ENCODE results near the gene CCDC124.

Gene CCDC124

DNA sequence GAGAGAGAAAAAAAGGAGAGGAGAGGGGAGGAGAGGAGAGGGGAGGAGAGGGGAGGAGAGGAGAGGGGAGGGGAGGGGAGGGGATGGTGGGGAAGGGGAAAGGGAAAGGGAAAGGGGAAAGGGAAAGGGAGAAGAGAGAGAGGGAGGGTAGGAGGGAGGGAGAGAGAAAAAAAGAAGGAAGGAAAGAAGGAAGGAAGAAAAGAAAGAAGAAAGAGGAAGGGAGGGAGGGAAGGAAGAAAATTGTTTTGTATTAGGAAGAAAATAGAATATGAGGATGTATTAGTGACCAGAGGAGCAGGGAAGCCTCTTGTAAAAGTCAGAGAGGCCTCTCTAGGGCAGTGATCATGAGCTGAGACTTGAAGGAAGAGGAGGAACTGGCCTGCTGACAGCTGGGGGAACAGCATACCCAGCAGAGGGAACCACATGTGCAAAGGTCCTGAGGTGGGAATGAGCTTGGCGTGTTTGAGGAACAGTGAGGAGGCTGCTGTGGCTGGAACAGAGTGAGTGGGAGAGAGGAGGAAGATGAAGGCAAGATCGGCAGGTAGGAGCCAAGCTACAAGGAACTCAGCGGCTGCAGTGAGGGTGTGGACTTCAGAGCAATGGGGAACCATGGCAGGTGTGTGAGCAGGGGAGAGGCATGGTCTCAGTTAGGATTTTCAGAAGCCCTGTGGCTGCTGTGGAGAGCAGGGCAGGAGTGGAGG is 24.5 kb downstream of the CCDC124 start:
- Mint-ChIP-seq H3K36me3 (ENCODE audit: low read depth) (peaks cover 4% of the 10 kb centered on the region), H3K4me1 (peaks cover 6% of the 10 kb centered on the region), H3K27me3 (ENCODE audit: low read depth) (peaks cover 27% of the 10 kb centered on the region), H3K27ac (no peak overlapping the region), H3K4me3 (peak overlapping the region in 1 of 3 experiments; percentile 29), H3K9me3 (no peaks in the 10 kb centered on the region)
- TF ChIP-seq, protein P1, sequence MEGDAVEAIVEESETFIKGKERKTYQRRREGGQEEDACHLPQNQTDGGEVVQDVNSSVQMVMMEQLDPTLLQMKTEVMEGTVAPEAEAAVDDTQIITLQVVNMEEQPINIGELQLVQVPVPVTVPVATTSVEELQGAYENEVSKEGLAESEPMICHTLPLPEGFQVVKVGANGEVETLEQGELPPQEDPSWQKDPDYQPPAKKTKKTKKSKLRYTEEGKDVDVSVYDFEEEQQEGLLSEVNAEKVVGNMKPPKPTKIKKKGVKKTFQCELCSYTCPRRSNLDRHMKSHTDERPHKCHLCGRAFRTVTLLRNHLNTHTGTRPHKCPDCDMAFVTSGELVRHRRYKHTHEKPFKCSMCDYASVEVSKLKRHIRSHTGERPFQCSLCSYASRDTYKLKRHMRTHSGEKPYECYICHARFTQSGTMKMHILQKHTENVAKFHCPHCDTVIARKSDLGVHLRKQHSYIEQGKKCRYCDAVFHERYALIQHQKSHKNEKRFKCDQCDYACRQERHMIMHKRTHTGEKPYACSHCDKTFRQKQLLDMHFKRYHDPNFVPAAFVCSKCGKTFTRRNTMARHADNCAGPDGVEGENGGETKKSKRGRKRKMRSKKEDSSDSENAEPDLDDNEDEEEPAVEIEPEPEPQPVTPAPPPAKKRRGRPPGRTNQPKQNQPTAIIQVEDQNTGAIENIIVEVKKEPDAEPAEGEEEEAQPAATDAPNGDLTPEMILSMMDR (IDR thresholded peaks at IDR 0.05; ENCODE audit: unreplicated experiment in 3 of 3), result no peak

DNA sequence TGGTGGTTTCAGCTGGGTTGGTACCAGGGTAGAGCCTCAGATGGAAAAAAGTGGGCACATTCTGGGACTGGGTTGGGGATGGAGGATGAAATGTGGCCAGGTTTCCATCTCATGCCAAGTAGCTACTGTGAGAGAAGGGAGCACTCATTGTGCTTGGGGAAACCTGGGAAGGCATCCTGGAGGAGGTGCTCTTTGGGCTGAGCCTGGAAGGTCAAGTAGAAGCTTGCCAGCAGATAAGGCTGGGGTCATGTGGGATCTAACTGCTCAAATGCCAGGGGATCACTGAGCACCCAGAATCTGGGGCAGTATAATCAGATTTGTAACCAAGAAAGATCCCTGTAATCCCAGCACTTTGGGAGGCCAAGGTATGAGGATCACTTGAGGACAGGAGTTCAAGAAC is 25.1 kb downstream of the CCDC124 start:
- Mint-ChIP-seq H3K9me3 (no peaks in the 10 kb centered on the region), H3K4me1 (peaks cover 6% of the 10 kb centered on the region), H3K36me3 (ENCODE audit: low read depth) (peaks cover 4% of the 10 kb centered on the region), H3K27ac (no peak overlapping the region), H3K4me3 (no peak overlapping the region), H3K27me3 (ENCODE audit: low read depth) (peaks cover 26% of the 10 kb centered on the region)
- TF ChIP-seq, protein P1 (IDR thresholded peaks at IDR 0.05; ENCODE audit: unreplicated experiment in 3 of 3), result no peak

- Mint-ChIP-seq H3K4me1 (peaks cover 6% of the 10 kb centered on the region), H3K27ac (no peak overlapping the region), H3K36me3 (ENCODE audit: low read depth) (no peaks in the 10 kb centered on the region), H3K4me3 (peak overlapping the region in 2 of 3 experiments; percentile 32 to 56), H3K27me3 (ENCODE audit: low read depth) (peaks cover 38% of the 10 kb centered on the region), H3K9me3 (no peaks in the 10 kb centered on the region)
- TF ChIP-seq, protein P1 (IDR thresholded peaks at IDR 0.05; ENCODE audit: unreplicated experiment in 3 of 3), result no peak
Measured at GRCh38 chr19:17963936-17964691, 31.3 kb downstream of the CCDC124 start.

DNA sequence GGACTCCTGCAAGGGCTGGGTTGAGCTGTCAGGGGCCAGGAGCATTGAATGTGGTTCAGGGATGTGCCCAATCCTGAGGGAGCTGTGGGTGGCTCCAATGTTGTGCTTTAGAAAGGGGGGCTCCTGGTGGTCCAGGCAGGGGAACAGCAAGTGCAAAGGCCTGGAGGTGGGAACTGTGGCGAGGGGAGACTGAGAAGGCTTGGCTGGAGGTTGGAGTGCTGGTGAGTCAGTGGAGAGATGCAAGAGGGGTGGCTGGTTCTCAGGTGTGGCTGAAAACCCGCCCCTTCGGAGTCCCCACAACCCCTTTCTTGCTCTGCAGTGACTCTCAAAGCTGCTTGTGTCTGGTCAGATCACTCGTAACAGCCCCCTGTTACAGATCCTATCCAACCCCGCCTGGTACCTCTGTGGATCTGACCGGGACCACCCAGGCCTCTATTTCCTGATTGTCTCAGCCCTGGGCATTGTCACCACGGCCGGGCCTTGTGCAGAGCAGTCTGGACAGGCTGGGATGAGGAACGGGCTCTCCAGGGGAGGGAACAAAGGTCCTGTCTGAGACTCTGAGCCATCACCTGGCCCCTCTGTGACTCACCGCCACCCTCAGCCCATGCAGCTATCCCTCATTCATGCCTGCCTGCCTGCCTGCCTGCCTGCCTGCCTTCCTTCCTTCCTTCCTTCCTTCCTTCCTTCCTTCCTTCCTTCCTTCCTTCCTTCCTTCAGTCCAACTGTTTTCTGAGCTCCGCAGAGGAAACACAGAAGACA is 32.7 kb downstream of the CCDC124 start:
- H3K4me3 Mint-ChIP-seq, result peak overlapping the region; percentile 81 to 85 (median 85)
- peaks cover 6% of the 10 kb centered on the region for H3K4me1 Mint-ChIP-seq
- peak overlapping the region in 2 of 3 experiments; percentile 25 to 44 for H3K27ac Mint-ChIP-seq
- no peaks in the 10 kb centered on the region for H3K36me3 Mint-ChIP-seq (ENCODE audit: low read depth)
- TF ChIP-seq, protein P1 (IDR thresholded peaks at IDR 0.05; ENCODE audit: unreplicated experiment in 3 of 3), result no peak
- no peaks in the 10 kb centered on the region for H3K9me3 Mint-ChIP-seq
- H3K27me3 Mint-ChIP-seq (ENCODE audit: low read depth), result peaks cover 38% of the 10 kb centered on the region

DNA sequence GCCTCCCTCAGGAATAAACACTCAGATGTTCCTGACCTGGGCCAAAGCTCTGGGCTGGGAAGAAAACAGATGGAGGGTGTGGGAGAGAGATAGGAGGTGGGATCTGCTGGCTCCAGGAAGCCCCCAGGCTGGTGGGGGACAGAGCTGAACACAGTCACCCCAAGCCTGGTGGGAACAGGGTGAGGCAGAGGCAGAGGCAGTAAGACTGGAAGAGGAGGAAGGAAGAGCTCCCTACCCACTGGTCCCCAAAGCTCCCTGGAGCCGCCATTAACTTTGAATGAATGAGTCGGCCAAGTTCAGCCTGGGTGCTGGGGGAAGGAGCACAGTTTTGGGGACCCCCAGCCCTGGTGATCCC is 33.3 kb downstream of the CCDC124 start:
- Mint-ChIP-seq H3K4me3 (peak overlapping the region; percentile 81 to 85 (median 85)), H3K4me1 (peaks cover 6% of the 10 kb centered on the region), H3K36me3 (ENCODE audit: low read depth) (no peaks in the 10 kb centered on the region), H3K27ac (peak overlapping the region in 2 of 3 experiments; percentile 25 to 44), H3K9me3 (no peaks in the 10 kb centered on the region), H3K27me3 (ENCODE audit: low read depth) (peaks cover 38% of the 10 kb centered on the region)
- TF ChIP-seq, protein P1 (IDR thresholded peaks at IDR 0.05; ENCODE audit: unreplicated experiment in 3 of 3), result no peak

All from nephron (organoid).